H9 (cell line): ENCODE measurements around the gene BFSP2. TPM values are rescaled to one million over a fixed set of nuclear protein-coding genes. Genes with fewer than 3 reads are reported as not detected.

Experiments
- DNase-seq: peaks from one replicate; pipeline ENCODE4 v3.0.0-alpha.2; 2017
- H2AFZ ChIP-seq: one replicate; pipeline ENCODE4 v1.6.1; 2013; ENCODE audit warnings: mild to moderate bottlenecking, low read length, control low read depth, moderate library complexity
- H2AK5ac ChIP-seq: 2 replicates; pipeline ENCODE4 v1.6.1; 2013; ENCODE audit warnings: low read length, control low read depth, mixed read lengths; ENCODE audit not compliant: insufficient read length
- H2BK120ac ChIP-seq: one replicate; pipeline ENCODE4 v1.6.1; 2013; ENCODE audit warnings: low read depth, mild to moderate bottlenecking, low read length, control low read depth, inconsistent platforms; ENCODE audit not compliant: poor library complexity, severe bottlenecking
- H2BK12ac ChIP-seq: 2 replicates; pipeline ENCODE4 v1.6.1; 2013; ENCODE audit warnings: low read length, control low read depth, mixed read lengths, low read depth; ENCODE audit not compliant: insufficient read length
- H2BK15ac ChIP-seq: 2 replicates; pipeline ENCODE4 v1.6.1; 2013; ENCODE audit warnings: low read depth, low read length, control low read depth
- H2BK20ac ChIP-seq: one replicate; pipeline ENCODE4 v1.6.1; 2013; ENCODE audit warnings: low read depth, mild to moderate bottlenecking, low read length, control low read depth, inconsistent platforms; ENCODE audit not compliant: poor library complexity, severe bottlenecking
- H2BK5ac ChIP-seq: 2 replicates; pipeline ENCODE4 v1.6.1; 2013; ENCODE audit warnings: low read length, control low read depth, mixed read lengths; ENCODE audit not compliant: insufficient read length
- H3K14ac ChIP-seq: 2 replicates; pipeline ENCODE4 v1.6.1; 2013; ENCODE audit warnings: low read length, control low read depth; ENCODE audit not compliant: insufficient read depth
- H3K18ac ChIP-seq: 2 replicates; pipeline ENCODE4 v1.6.1; 2013; ENCODE audit warnings: low read depth, mild to moderate bottlenecking, mixed read lengths, low read length, control low read depth; ENCODE audit not compliant: insufficient read length
- H3K23ac ChIP-seq: 2 replicates; pipeline ENCODE4 v1.6.1; 2013; ENCODE audit warnings: low read length, control low read depth, mixed read lengths, low read depth; ENCODE audit not compliant: insufficient read length
- H3K23me2 ChIP-seq: 2 replicates; pipeline ENCODE4 v1.6.1; 2013; ENCODE audit warnings: low read depth, mild to moderate bottlenecking, mixed read lengths, low read length, control low read depth; ENCODE audit not compliant: insufficient read length, poor library complexity, severe bottlenecking
- H3K27ac ChIP-seq: 2 replicates; pipeline ENCODE4 v1.5.1; 2013; ENCODE audit warnings: low read length, control low read depth, mixed read lengths, low read depth; ENCODE audit not compliant: insufficient read length
- H3K27me3 ChIP-seq: 2 replicates; pipeline ENCODE4 v1.6.1; 2013; ENCODE audit warnings: low read length, control low read depth, inconsistent platforms; ENCODE audit not compliant: insufficient read depth
- H3K4ac ChIP-seq: 2 replicates; pipeline ENCODE4 v1.6.1; 2013; ENCODE audit warnings: low read depth, mild to moderate bottlenecking, control low read depth, inconsistent platforms, low read length, moderate library complexity
- H3K4me1 ChIP-seq: 2 replicates; pipeline ENCODE4 v1.6.1; 2013; ENCODE audit warnings: low read length, control low read depth, inconsistent platforms; ENCODE audit not compliant: insufficient read depth
- H3K4me2 ChIP-seq: 2 replicates; pipeline ENCODE4 v1.6.1; 2013; ENCODE audit warnings: low read length, control low read depth, mixed read lengths; ENCODE audit not compliant: insufficient read length, insufficient read depth
- H3K56ac ChIP-seq: 2 replicates; pipeline ENCODE4 v1.6.1; 2013; ENCODE audit warnings: low read depth, mild to moderate bottlenecking, mixed read lengths, low read length, control low read depth; ENCODE audit not compliant: insufficient read length
- H3K79me1 ChIP-seq: 2 replicates; pipeline ENCODE4 v1.6.1; 2013; ENCODE audit warnings: low read depth, mild to moderate bottlenecking, moderate library complexity, low read length, control low read depth, inconsistent platforms; ENCODE audit not compliant: insufficient read depth, poor library complexity, severe bottlenecking
- H3K79me2 ChIP-seq: 2 replicates; pipeline ENCODE4 v1.6.1; 2013; ENCODE audit warnings: low read length, control low read depth, inconsistent platforms; ENCODE audit not compliant: insufficient read depth
- H3K9ac ChIP-seq: 2 replicates; pipeline ENCODE4 v1.6.1; 2013; ENCODE audit warnings: low read length, control low read depth, mixed read lengths; ENCODE audit not compliant: insufficient read length; ENCODE audit errors: extremely low read depth
- H3K9me3 ChIP-seq: one replicate; pipeline ENCODE4 v1.6.1; 2013; ENCODE audit warnings: low read depth, low read length, inconsistent platforms; ENCODE audit not compliant: control insufficient read depth
- H3T11ph ChIP-seq: one replicate; pipeline ENCODE4 v1.6.1; 2013; ENCODE audit warnings: mild to moderate bottlenecking, low read length, control low read depth, inconsistent platforms
- H4K20me1 ChIP-seq: one replicate; pipeline ENCODE4 v1.6.1; 2013; ENCODE audit not compliant: control insufficient read depth, insufficient read length, insufficient read depth
- H4K5ac ChIP-seq: 2 replicates; pipeline ENCODE4 v1.6.1; 2013; ENCODE audit warnings: low read depth, mild to moderate bottlenecking, mixed read lengths, low read length, control low read depth; ENCODE audit not compliant: insufficient read length
- H4K8ac ChIP-seq: replicated peaks from 2 replicates; pipeline ENCODE4 v1.6.1; 2013; ENCODE audit warnings: low read length, control low read depth, mixed read lengths, low read depth; ENCODE audit not compliant: insufficient read length
- H4K91ac ChIP-seq: 2 replicates; pipeline ENCODE4 v1.6.1; 2013; ENCODE audit warnings: low read depth, mild to moderate bottlenecking, moderate library complexity, mixed read lengths, low read length, control low read depth; ENCODE audit not compliant: insufficient read length
- H3K27ac Mint-ChIP-seq, 3 experiments: 2 replicates in 2 of 3; 3 replicates in 1 of 3; pipeline ENCODE4 v1.8.0; 2020 to 2021; ENCODE audit warnings: mixed read lengths in 3 of 3, mild to moderate bottlenecking in 1 of 3, moderate library complexity in 1 of 3
- H3K27me3 Mint-ChIP-seq: 2 replicates; pipeline ENCODE4 v1.8.0; 2021; ENCODE audit warnings: low read depth, mild to moderate bottlenecking, moderate library complexity, mixed read lengths
- H3K36me3 Mint-ChIP-seq, 3 experiments: 2 replicates in 2 of 3; 3 replicates in 1 of 3; pipeline ENCODE4 v1.8.0; 2020 to 2021; ENCODE audit warnings: low read depth in 3 of 3, mixed read lengths in 3 of 3; ENCODE audit not compliant: insufficient read depth in 1 of 3
- H3K4me1 Mint-ChIP-seq, 2 experiments: 2 replicates each; pipeline ENCODE4 v1.8.0; 2020; ENCODE audit warnings: mixed read lengths in 2 of 2
- H3K4me3 Mint-ChIP-seq, 2 experiments: 2 replicates in 1 of 2; 3 replicates in 1 of 2; pipeline ENCODE4 v1.8.0; 2020 to 2021; ENCODE audit warnings: mild to moderate bottlenecking in 2 of 2, mixed read lengths in 2 of 2, moderate library complexity in 1 of 2
- H3K9me3 Mint-ChIP-seq, 2 experiments: 2 replicates in 1 of 2; 3 replicates in 1 of 2; pipeline ENCODE4 v1.8.0; 2020; ENCODE audit warnings: mild to moderate bottlenecking in 2 of 2, mixed read lengths in 2 of 2, moderate library complexity in 1 of 2
- WGBS: extraction: QIAGEN DNeasy Blood & Tissue Kit; methylation state at CpG from one replicate; pipeline ENCODE4 v1.1.7; 2013; ENCODE audit warnings: missing lambda C conversion rate, low lambda C conversion rate, mixed read lengths; ENCODE audit not compliant: insufficient read length; ENCODE audit errors: extremely low coverage; 5-methylcytosine and 5-hydroxymethylcytosine counted together
- total RNA-seq: library from RNA; stranded (reverse); gene quantifications from 2 replicates; pipeline ENCODE4 v1.2.1, GENCODE V29; 2021
- TF ChIP-seq, protein P1 (sequence below): fragments of 200-600 bp; sonication (generic); conservative IDR thresholded peaks from 3 replicates; pipeline ENCODE4 v1.8.0; 2021; ENCODE audit warnings: antibody characterized with exemption, mild to moderate bottlenecking

The BFSP2 gene
- total RNA-seq, 1 experiment from 2014 or later, result not detected

DNA sequence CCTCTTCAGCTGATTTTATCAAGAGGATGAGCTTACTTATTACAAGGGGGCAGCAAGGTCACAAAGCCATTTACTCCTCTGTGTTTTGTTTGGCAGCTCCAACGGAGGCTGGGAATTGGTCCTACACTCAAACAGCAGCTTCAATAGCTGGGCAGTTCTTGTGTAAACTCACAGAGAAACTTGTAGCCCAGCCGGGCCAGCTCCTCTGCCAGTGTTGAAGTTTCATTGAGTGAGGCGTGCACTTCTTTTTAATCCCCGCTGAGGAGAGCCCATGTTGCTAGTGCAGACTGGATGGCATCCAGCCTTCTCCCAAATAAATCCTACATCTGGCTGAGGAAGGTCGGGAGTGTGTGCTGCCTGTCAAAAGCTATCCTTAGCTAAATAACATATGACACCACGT, 59.5 kb downstream of the BFSP2 start:
- TF ChIP-seq, protein P1, sequence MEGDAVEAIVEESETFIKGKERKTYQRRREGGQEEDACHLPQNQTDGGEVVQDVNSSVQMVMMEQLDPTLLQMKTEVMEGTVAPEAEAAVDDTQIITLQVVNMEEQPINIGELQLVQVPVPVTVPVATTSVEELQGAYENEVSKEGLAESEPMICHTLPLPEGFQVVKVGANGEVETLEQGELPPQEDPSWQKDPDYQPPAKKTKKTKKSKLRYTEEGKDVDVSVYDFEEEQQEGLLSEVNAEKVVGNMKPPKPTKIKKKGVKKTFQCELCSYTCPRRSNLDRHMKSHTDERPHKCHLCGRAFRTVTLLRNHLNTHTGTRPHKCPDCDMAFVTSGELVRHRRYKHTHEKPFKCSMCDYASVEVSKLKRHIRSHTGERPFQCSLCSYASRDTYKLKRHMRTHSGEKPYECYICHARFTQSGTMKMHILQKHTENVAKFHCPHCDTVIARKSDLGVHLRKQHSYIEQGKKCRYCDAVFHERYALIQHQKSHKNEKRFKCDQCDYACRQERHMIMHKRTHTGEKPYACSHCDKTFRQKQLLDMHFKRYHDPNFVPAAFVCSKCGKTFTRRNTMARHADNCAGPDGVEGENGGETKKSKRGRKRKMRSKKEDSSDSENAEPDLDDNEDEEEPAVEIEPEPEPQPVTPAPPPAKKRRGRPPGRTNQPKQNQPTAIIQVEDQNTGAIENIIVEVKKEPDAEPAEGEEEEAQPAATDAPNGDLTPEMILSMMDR, result no peak
- WGBS, result no CpG with 5 or more reads among the region's 6 CpGs
- Histone ChIP-seq H4K20me1 (no peaks in the 10 kb centered on the region), H3K4ac (no peak overlapping the region), H3K79me2 (no peaks in the 10 kb centered on the region), H3K27ac (no peak overlapping the region), H2BK120ac (no peak overlapping the region), H3K56ac (no peak overlapping the region), H3K4me1 (peaks cover 2% of the 10 kb centered on the region; the same call in 1 of the 2 replicates), H3K18ac (no peak overlapping the region), H2BK12ac (no peak overlapping the region), H3K27me3 (no peaks in the 10 kb centered on the region), H3K23me2 (no peaks in the 10 kb centered on the region), H2BK15ac (no peak overlapping the region), H2AFZ (no peak overlapping the region), H3K79me1 (no peaks in the 10 kb centered on the region), H2BK5ac (no peak overlapping the region), H3K9me3 (no peaks in the 10 kb centered on the region), H4K5ac (no peak overlapping the region), H4K8ac (no peak overlapping the region), H2AK5ac (no peak overlapping the region), H4K91ac (no peak overlapping the region), H3K23ac (no peak overlapping the region), H3K9ac (no peak overlapping the region), H2BK20ac (no peak overlapping the region), H3K4me2 (no peak overlapping the region), H3K14ac (no peak overlapping the region; the same call in 1 of the 2 replicates), H3T11ph (no peak overlapping the region)
- no peaks in the 10 kb centered on the region for H3K36me3 Mint-ChIP-seq
- H3K27me3 Mint-ChIP-seq, result no peaks in the 10 kb centered on the region
- no peaks in the 10 kb centered on the region for H3K9me3 Mint-ChIP-seq
- no peak for DNase-seq
- H3K4me1 Mint-ChIP-seq, result peaks cover 15 to 25% of the 10 kb centered on the region in 2 experiments
- H3K4me3 Mint-ChIP-seq, result no peak overlapping the region
- H3K27ac Mint-ChIP-seq, result no peak overlapping the region
